Measurements from ENCODE around the gene SHOX.
"Not testable (repeated sequence)": the region's sequence is repeated elsewhere in the genome, so short reads cannot be mapped to it uniquely, and the experiment has no call there.

SHOX gene

GRCh38 chrX:637660-638481 is 7.3 kb downstream of the SHOX start:
- DNase-seq (ENCODE audit: low read depth, low spot score): no peak

- no peak for DNase-seq (ENCODE audit: low read depth, low spot score)
Measured at GRCh38 chrX:638482-639131, 8.0 kb downstream of the SHOX start.

GRCh38 chrX:639151-639550 is 8.6 kb downstream of the SHOX start:
- no peak for DNase-seq (ENCODE audit: low read depth, low spot score)

- no peak for DNase-seq (ENCODE audit: low read depth, low spot score)
Measured at GRCh38 chrX:640641-641040, 10.1 kb downstream of the SHOX start.

GRCh38 chrX:641671-642435 is 11.3 kb downstream of the SHOX start:
- DNase-seq (ENCODE audit: low read depth, low spot score): no peak

- no peak for DNase-seq (ENCODE audit: low read depth, low spot score)
Measured at GRCh38 chrX:642436-643240, 12.0 kb downstream of the SHOX start.

- DNase-seq (ENCODE audit: low read depth, low spot score): no peak
Measured at GRCh38 chrX:643241-643595, 12.6 kb downstream of the SHOX start.

GRCh38 chrX:643911-644303 is 13.3 kb downstream of the SHOX start:
- DNase-seq (ENCODE audit: low read depth, low spot score): no peak

GRCh38 chrX:644304-645281 is 14.0 kb downstream of the SHOX start:
- no peak for DNase-seq (ENCODE audit: low read depth, low spot score)

- DNase-seq (ENCODE audit: low read depth, low spot score): no peak
Measured at GRCh38 chrX:646228-646495, 15.6 kb downstream of the SHOX start.

- no peak for DNase-seq (ENCODE audit: low read depth, low spot score)
Measured at GRCh38 chrX:646796-647195, 16.2 kb downstream of the SHOX start.

- DNase-seq (ENCODE audit: low read depth, low spot score): no peak
Measured at GRCh38 chrX:649166-649565, 18.6 kb downstream of the SHOX start.

- no peak for DNase-seq (ENCODE audit: low read depth, low spot score)
Measured at GRCh38 chrX:650324-650723, 19.7 kb downstream of the SHOX start.

- no peak for DNase-seq (ENCODE audit: low read depth, low spot score)
Measured at GRCh38 chrX:650811-651210, 20.2 kb downstream of the SHOX start.

- not testable (repeated sequence) for DNase-seq (ENCODE audit: low read depth, low spot score)
Measured at GRCh38 chrX:651922-652321, 21.3 kb downstream of the SHOX start.

- no peak for DNase-seq (ENCODE audit: low read depth, low spot score)
Measured at GRCh38 chrX:652341-652741, 21.8 kb downstream of the SHOX start.

- DNase-seq (ENCODE audit: low read depth, low spot score): no peak
Measured at GRCh38 chrX:653306-653705, 22.7 kb downstream of the SHOX start.

- no peak for DNase-seq (ENCODE audit: low read depth, low spot score)
Measured at GRCh38 chrX:661154-661553, 30.6 kb downstream of the SHOX start.

GRCh38 chrX:662126-662525 is 31.5 kb downstream of the SHOX start:
- no peak for DNase-seq (ENCODE audit: low read depth, low spot score)

- no peak for DNase-seq (ENCODE audit: low read depth, low spot score)
Measured at GRCh38 chrX:663841-664240, 33.2 kb downstream of the SHOX start.

All from activated CD4-positive, CD25-positive, alpha-beta regulatory T cell treated with anti-CD3 and anti-CD28 coated beads, Interleukin-2, amount 50 U/mL, for 16 hours (primary cell).